Measurements from ENCODE around the gene PHLDB2. TPM values are rescaled to one million over a fixed set of nuclear protein-coding genes. Genes with fewer than 3 reads are reported as not detected.

Gene PHLDB2
- total RNA-seq, 1 donor from 2014 or later = 2.5 TPM

- H3K36me3 Mint-ChIP-seq (ENCODE audit: low read depth) = no peaks in the 10 kb centered on the region
- H3K4me1 Mint-ChIP-seq = no peaks in the 10 kb centered on the region
- no peak overlapping the region for H3K27ac Mint-ChIP-seq
- H3K9me3 Mint-ChIP-seq = peaks cover 2% of the 10 kb centered on the region
- ATAC-seq (ENCODE audit: low read depth) = no peak
- ChIA-PET CTCF (no interaction called here), POLR2A (no interaction called here)
- H3K27me3 Mint-ChIP-seq = peaks cover 4% of the 10 kb centered on the region
- no peak for DNase-seq
- no peak for TF ChIP-seq CTCF (IDR thresholded peaks at IDR 0.05)
- intact Hi-C loops (cut with micrococcal nuclease) = no loop called here
- H3K4me3 Mint-ChIP-seq = no peak overlapping the region
These were observed 35.7 kb upstream of the PHLDB2 start for GRCh38 chr3:111823341-111823855.

- Mint-ChIP-seq H3K27ac (no peak overlapping the region), H3K27me3 (no peaks in the 10 kb centered on the region), H3K4me1 (no peaks in the 10 kb centered on the region), H3K4me3 (no peak overlapping the region), H3K36me3 (ENCODE audit: low read depth) (no peaks in the 10 kb centered on the region), H3K9me3 (peaks cover 2% of the 10 kb centered on the region)
- intact Hi-C loops (cut with micrococcal nuclease) = no loop called here
- DNase-seq (no peak), ATAC-seq (ENCODE audit: low read depth) (no peak)
- ChIA-PET CTCF (no interaction called here), POLR2A (no interaction called here)
- TF ChIP-seq CTCF (IDR thresholded peaks at IDR 0.05) = no peak
These were observed 34.7 kb upstream of the PHLDB2 start for GRCh38 chr3:111824351-111824750.

GRCh38 chr3:111827871-111828270, 31.2 kb upstream of the PHLDB2 start:
- no peaks in the 10 kb centered on the region for H3K9me3 Mint-ChIP-seq
- H3K4me3 Mint-ChIP-seq = no peak overlapping the region
- no peak for ATAC-seq (ENCODE audit: low read depth)
- no peak overlapping the region for H3K27ac Mint-ChIP-seq
- no peaks in the 10 kb centered on the region for H3K36me3 Mint-ChIP-seq (ENCODE audit: low read depth)
- DNase-seq = no peak
- POLR2A ChIA-PET = no interaction called here
- H3K4me1 Mint-ChIP-seq = no peaks in the 10 kb centered on the region
- CTCF ChIA-PET = no interaction called here
- no peak for TF ChIP-seq CTCF (IDR thresholded peaks at IDR 0.05)
- no peaks in the 10 kb centered on the region for H3K27me3 Mint-ChIP-seq
- intact Hi-C loops (cut with micrococcal nuclease) = no loop called here

- Mint-ChIP-seq H3K9me3 (no peaks in the 10 kb centered on the region), H3K27me3 (no peaks in the 10 kb centered on the region), H3K27ac (no peak overlapping the region), H3K4me3 (no peak overlapping the region), H3K36me3 (ENCODE audit: low read depth) (no peaks in the 10 kb centered on the region), H3K4me1 (no peaks in the 10 kb centered on the region)
- CTCF ChIA-PET = no interaction called here
- ATAC-seq (ENCODE audit: low read depth) = no peak
- POLR2A ChIA-PET = no interaction called here
- intact Hi-C loops (cut with micrococcal nuclease) = no loop called here
- no peak for DNase-seq
- TF ChIP-seq CTCF (IDR thresholded peaks at IDR 0.05) = no peak
These were observed 30.5 kb upstream of the PHLDB2 start for GRCh38 chr3:111828530-111828929.

- Mint-ChIP-seq H3K4me1 (no peaks in the 10 kb centered on the region), H3K27me3 (no peaks in the 10 kb centered on the region), H3K9me3 (no peaks in the 10 kb centered on the region), H3K36me3 (ENCODE audit: low read depth) (no peaks in the 10 kb centered on the region), H3K4me3 (no peak overlapping the region), H3K27ac (no peak overlapping the region)
- POLR2A ChIA-PET = no interaction called here
- ATAC-seq (ENCODE audit: low read depth) (no peak), DNase-seq (no peak)
- intact Hi-C loops (cut with micrococcal nuclease) = no loop called here
- CTCF ChIA-PET = no interaction called here
- no peak for TF ChIP-seq CTCF (IDR thresholded peaks at IDR 0.05)
These were observed 30.0 kb upstream of the PHLDB2 start for GRCh38 chr3:111829023-111829422.
